ENCODE measurements around the gene APOA1.
A peak's percentile ranks its signal among the peaks of the same experiment; 100 is the strongest.

The APOA1 gene

GRCh38 chr11:116838321-116839084 lies 1.1 kb upstream of the APOA1 start:
- TF ChIP-seq, protein P1, sequence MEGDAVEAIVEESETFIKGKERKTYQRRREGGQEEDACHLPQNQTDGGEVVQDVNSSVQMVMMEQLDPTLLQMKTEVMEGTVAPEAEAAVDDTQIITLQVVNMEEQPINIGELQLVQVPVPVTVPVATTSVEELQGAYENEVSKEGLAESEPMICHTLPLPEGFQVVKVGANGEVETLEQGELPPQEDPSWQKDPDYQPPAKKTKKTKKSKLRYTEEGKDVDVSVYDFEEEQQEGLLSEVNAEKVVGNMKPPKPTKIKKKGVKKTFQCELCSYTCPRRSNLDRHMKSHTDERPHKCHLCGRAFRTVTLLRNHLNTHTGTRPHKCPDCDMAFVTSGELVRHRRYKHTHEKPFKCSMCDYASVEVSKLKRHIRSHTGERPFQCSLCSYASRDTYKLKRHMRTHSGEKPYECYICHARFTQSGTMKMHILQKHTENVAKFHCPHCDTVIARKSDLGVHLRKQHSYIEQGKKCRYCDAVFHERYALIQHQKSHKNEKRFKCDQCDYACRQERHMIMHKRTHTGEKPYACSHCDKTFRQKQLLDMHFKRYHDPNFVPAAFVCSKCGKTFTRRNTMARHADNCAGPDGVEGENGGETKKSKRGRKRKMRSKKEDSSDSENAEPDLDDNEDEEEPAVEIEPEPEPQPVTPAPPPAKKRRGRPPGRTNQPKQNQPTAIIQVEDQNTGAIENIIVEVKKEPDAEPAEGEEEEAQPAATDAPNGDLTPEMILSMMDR (IDR thresholded peaks at IDR 0.05), result no peak

- TF ChIP-seq, protein P1 (IDR thresholded peaks at IDR 0.05), result no peak
These were observed 810 bp downstream of the APOA1 start for GRCh38 chr11:116836632-116836991.

DNA sequence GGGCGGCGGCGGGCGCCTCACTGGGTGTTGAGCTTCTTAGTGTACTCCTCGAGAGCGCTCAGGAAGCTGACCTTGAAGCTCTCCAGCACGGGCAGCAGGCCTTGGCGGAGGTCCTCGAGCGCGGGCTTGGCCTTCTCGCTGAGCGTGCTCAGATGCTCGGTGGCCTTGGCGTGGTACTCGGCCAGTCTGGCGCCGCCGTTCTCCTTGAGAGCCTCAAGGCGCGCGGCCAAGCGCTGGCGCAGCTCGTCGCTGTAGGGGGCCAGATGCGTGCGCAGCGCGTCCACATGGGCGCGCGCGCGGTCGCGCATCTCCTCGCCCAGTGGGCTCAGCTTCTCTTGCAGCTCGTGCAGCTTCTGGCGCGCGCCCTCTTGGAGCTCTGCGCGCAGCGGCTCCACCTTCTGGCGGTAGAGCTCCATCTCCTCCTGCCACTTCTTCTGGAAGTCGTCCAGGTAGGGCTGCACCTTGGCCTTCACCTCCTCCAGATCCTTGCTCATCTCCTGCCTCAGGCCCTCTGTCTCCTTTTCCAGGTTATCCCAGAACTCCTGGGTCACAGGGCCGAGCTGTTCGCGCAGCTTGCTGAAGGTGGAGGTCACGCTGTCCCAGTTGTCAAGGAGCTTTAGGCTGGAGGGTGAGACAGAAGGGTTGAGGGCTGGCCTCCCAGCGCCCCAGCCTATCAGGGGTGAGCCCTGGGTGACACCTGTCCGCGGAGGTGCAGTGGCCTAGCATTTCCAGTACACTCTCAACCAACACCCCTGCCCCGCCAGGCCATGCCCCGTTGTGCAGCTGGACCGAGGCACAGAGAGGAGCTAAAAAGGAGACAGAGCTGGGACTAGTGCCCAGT lies 1.4 kb downstream of the APOA1 start:
- TF ChIP-seq, protein P1 (IDR thresholded peaks at IDR 0.05), result peak; percentile 79

GRCh38 chr11:116835042-116835772 lies 2.2 kb downstream of the APOA1 start:
- TF ChIP-seq, protein P1 (IDR thresholded peaks at IDR 0.05), result no peak

- TF ChIP-seq, protein P1 (IDR thresholded peaks at IDR 0.05), result no peak
These were observed 3.4 kb downstream of the APOA1 start for GRCh38 chr11:116833816-116834534.

GRCh38 chr11:116833491-116833815 lies 4.0 kb downstream of the APOA1 start:
- TF ChIP-seq, protein P1 (IDR thresholded peaks at IDR 0.05), result no peak

Measured in LNCAP (cell line).